Thoracic aorta (tissue), 2 donors: ENCODE results near the gene EEF2K. TPM values are rescaled to one million over a fixed set of nuclear protein-coding genes. Genes with fewer than 3 reads are reported as not detected.
"Not testable (repeated sequence)": the region's sequence is repeated elsewhere in the genome, so short reads cannot be mapped to it uniquely, and the experiment has no call there.

Experiments used
- ATAC-seq: fragments of 150-250 bp; one replicate; pipeline ENCODE4 v1.8.0; 2017; ENCODE audit warnings: low read depth; ENCODE audit not compliant: insufficient number of reproducible peaks, low FRiP score
- DNase-seq: peaks from one replicate; pipeline ENCODE4 v3.0.0-alpha.2; 2020; ENCODE audit warnings: low spot score
- H3K27ac ChIP-seq, 2 donors: fragments of 200-600 bp; sonication (generic); 1 replicate in 1 of 2; 2 replicates in 1 of 2; pipeline ENCODE4 v1.5.1; 2016; ENCODE audit warnings: mild to moderate bottlenecking in 2 of 2, moderate library complexity in 2 of 2
- H3K27me3 ChIP-seq: fragments of 200-600 bp; sonication (generic); replicated peaks from 2 replicates; pipeline ENCODE4 v1.6.0; 2016; ENCODE audit warnings: mild to moderate bottlenecking; ENCODE audit not compliant: insufficient read depth
- H3K36me3 ChIP-seq: fragments of 200-600 bp; sonication (generic); one replicate; pipeline ENCODE4 v1.5.1; 2016
- H3K4me1 ChIP-seq, 2 donors: fragments of 200-600 bp; sonication (generic); 1 replicate in 1 of 2; 2 replicates in 1 of 2; pipeline versions ENCODE4 v1.5.1 to v1.6.0; 2016; ENCODE audit warnings: low read depth in 2 of 2, mild to moderate bottlenecking in 1 of 2; ENCODE audit not compliant: control insufficient read depth in 1 of 2
- H3K4me3 ChIP-seq: fragments of 200-600 bp; sonication (generic); 2 replicates; pipeline ENCODE4 v1.5.1; 2016; ENCODE audit warnings: mild to moderate bottlenecking
- H3K9me3 ChIP-seq: fragments of 200-600 bp; sonication (generic); 2 replicates; pipeline ENCODE4 v1.5.1; 2016
- total RNA-seq, 2 donors: library from RNA; depleted of rRNA; stranded (reverse); fragments of >200 nt; gene quantifications; one replicate each; pipeline versions ENCODE4 v1.1.0 to v1.2.3, GENCODE V29; 2016
- TF ChIP-seq, protein P1 (sequence below): fragments of 200-600 bp; sonication (generic); IDR thresholded peaks from one replicate; pipeline ENCODE4 v1.5.1; 2019; ENCODE audit warnings: antibody characterized with exemption

The EEF2K gene
- total RNA-seq, 2 donors from 2014 or later = 35.1 to 38.2 TPM

GRCh38 chr16:22164482-22164881 lies 41.6 kb upstream of the EEF2K start:
- Histone ChIP-seq H3K36me3 (no peaks in the 10 kb centered on the region), H3K4me1 (no peaks in the 10 kb centered on the region), H3K27me3 (no peaks in the 10 kb centered on the region), H3K4me3 (no peak overlapping the region), H3K9me3 (no peaks in the 10 kb centered on the region), H3K27ac (no peak overlapping the region)
- DNase-seq (no peak), ATAC-seq (no peak)
- TF ChIP-seq, protein P1, sequence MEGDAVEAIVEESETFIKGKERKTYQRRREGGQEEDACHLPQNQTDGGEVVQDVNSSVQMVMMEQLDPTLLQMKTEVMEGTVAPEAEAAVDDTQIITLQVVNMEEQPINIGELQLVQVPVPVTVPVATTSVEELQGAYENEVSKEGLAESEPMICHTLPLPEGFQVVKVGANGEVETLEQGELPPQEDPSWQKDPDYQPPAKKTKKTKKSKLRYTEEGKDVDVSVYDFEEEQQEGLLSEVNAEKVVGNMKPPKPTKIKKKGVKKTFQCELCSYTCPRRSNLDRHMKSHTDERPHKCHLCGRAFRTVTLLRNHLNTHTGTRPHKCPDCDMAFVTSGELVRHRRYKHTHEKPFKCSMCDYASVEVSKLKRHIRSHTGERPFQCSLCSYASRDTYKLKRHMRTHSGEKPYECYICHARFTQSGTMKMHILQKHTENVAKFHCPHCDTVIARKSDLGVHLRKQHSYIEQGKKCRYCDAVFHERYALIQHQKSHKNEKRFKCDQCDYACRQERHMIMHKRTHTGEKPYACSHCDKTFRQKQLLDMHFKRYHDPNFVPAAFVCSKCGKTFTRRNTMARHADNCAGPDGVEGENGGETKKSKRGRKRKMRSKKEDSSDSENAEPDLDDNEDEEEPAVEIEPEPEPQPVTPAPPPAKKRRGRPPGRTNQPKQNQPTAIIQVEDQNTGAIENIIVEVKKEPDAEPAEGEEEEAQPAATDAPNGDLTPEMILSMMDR = no peak

- ATAC-seq = no peak
- Histone ChIP-seq H3K36me3 (no peaks in the 10 kb centered on the region), H3K27ac (no peak overlapping the region), H3K4me3 (no peak overlapping the region), H3K27me3 (no peaks in the 10 kb centered on the region), H3K4me1 (no peaks in the 10 kb centered on the region), H3K9me3 (no peaks in the 10 kb centered on the region)
- DNase-seq = no peak
- TF ChIP-seq, protein P1 = no peak
These were observed 40.4 kb upstream of the EEF2K start for GRCh38 chr16:22165508-22166285.

DNA sequence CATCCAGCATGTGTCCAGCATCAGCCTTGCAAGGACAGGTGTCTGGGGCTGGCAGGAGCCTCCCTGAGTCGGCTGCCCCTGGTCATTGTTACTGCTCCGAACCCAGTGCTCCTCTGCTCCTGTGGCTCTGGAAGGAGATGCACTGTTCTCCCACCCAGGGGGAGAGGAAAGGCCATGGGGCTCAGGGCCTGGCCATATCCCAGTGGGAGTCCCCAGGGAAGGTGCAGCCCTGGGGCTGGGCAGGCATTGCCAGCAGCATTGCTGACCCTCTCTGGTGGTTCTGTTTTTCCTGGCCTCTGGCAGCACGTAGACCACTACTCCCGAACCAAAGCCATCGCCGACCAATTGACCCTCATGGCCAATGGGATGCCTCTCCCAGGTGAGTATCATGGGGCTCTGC lies 34.1 kb upstream of the EEF2K start:
- Histone ChIP-seq H3K4me1 (no peaks in the 10 kb centered on the region), H3K27ac (no peak overlapping the region), H3K27me3 (no peaks in the 10 kb centered on the region), H3K9me3 (no peaks in the 10 kb centered on the region), H3K4me3 (no peak overlapping the region), H3K36me3 (no peaks in the 10 kb centered on the region)
- DNase-seq = no peak
- ATAC-seq = no peak
- TF ChIP-seq, protein P1 = no peak

- not testable (repeated sequence) for ATAC-seq, H3K27ac ChIP-seq, DNase-seq, H3K27me3 ChIP-seq, H3K9me3 ChIP-seq, H3K4me1 ChIP-seq, H3K4me3 ChIP-seq, H3K36me3 ChIP-seq
These were observed 33.4 kb upstream of the EEF2K start for GRCh38 chr16:22172642-22173041.

DNA sequence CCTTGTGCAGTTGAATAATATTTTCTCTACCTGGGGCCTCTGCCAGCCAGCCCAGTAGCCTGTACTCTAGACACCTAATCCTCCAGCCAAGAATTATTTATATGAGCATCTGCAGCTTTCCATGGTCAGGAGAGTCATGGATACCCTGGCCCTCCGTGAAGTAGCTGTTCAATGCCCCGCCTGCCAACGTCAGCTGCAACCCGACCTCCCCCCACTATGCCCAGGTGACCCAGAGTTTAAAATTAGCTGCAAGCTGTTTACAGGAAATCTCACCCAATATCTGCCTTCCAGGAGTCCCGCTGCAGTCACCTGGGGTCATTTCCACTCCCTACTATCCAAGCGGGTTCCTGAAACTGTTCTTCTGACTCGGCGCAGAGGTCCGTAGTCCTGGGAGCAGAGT lies 31.4 kb upstream of the EEF2K start:
- DNase-seq (no peak), ATAC-seq (no peak)
- Histone ChIP-seq H3K9me3 (no peaks in the 10 kb centered on the region), H3K4me3 (no peak overlapping the region), H3K27ac (no peak overlapping the region), H3K27me3 (no peaks in the 10 kb centered on the region), H3K4me1 (no peaks in the 10 kb centered on the region), H3K36me3 (no peaks in the 10 kb centered on the region)
- TF ChIP-seq, protein P1 = no peak
